Measurements from ENCODE around the gene NDUFA11.

DNA sequence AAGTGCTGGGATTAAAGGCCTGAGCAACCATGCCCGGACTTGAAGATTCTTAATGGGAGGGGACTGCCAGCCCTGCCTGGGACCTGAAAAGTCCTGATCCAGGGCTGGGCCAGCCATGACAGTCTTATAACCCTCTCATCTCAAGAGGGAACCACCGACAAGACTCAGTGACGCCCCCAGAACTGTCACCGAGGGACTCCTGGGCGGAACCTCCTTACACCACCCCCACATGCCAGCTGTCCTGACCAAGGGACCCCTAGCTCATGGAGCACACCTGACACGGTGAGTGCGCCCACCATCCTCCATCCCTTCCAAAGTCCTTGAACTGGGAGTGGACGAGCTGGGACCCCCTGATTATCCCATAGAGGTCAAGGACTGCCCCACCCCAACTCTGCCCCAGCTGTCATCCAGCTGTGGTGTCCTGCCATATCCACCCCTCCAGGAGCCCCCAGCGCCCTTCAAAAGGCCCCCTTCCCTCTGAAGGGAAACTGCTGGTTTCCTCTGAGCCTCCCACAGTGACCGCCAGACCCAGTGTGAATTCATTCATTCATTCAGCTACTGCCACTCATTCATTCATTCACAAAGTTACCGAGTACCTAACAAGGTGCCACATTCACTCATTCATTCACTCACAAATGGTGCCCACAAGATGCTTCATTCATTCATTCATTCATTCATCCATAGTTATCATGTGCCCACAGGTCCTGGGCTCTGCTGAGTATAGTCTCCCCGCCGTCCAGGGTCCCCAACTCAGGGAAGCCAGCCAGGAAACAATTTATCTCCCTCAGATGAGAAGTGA lies 3.7 kb downstream of the NDUFA11 start:
- TF ChIP-seq, protein P1, sequence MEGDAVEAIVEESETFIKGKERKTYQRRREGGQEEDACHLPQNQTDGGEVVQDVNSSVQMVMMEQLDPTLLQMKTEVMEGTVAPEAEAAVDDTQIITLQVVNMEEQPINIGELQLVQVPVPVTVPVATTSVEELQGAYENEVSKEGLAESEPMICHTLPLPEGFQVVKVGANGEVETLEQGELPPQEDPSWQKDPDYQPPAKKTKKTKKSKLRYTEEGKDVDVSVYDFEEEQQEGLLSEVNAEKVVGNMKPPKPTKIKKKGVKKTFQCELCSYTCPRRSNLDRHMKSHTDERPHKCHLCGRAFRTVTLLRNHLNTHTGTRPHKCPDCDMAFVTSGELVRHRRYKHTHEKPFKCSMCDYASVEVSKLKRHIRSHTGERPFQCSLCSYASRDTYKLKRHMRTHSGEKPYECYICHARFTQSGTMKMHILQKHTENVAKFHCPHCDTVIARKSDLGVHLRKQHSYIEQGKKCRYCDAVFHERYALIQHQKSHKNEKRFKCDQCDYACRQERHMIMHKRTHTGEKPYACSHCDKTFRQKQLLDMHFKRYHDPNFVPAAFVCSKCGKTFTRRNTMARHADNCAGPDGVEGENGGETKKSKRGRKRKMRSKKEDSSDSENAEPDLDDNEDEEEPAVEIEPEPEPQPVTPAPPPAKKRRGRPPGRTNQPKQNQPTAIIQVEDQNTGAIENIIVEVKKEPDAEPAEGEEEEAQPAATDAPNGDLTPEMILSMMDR (IDR thresholded peaks at IDR 0.05) = no peak
- TF ChIP-seq EZH2 (IDR thresholded peaks at IDR 0.05; ENCODE audit: borderline replicate concordance, insufficient read depth, low read depth, low read length, poor library complexity, severe bottlenecking) = no peak

Measured in B cell (primary cell).